Muscle of leg (tissue), 11 donors: ENCODE data around the gene MAPK8IP3. TPM values are rescaled to one million over a fixed set of nuclear protein-coding genes. Genes with fewer than 3 reads are reported as not detected.
A peak's percentile ranks its signal among the peaks of the same experiment; 100 is the strongest.

Experiments
- DNase-seq: peaks from one replicate; pipeline ENCODE4 v3.0.0; 2013
- H3K27ac ChIP-seq: one replicate; pipeline ENCODE4 v1.5.1; 2013; ENCODE audit warnings: mild to moderate bottlenecking, low read length, control low read depth
- H3K27me3 ChIP-seq: one replicate; pipeline ENCODE4 v1.6.1; 2013; ENCODE audit warnings: low read length; ENCODE audit not compliant: control insufficient read depth, insufficient read depth
- H3K36me3 ChIP-seq: one replicate; pipeline ENCODE4 v1.6.1; 2013; ENCODE audit warnings: low read length; ENCODE audit not compliant: control insufficient read depth, insufficient read depth
- H3K4me1 ChIP-seq: one replicate; pipeline ENCODE4 v1.6.1; 2013; ENCODE audit warnings: low read length; ENCODE audit not compliant: control insufficient read depth, insufficient read depth
- H3K4me3 ChIP-seq: one replicate; pipeline ENCODE4 v1.5.1; 2013; ENCODE audit warnings: low read length, control low read depth
- H3K9me3 ChIP-seq: replicated peaks from 2 replicates; pipeline ENCODE4 v1.6.1; 2013; ENCODE audit warnings: low read depth, low read length; ENCODE audit not compliant: control insufficient read depth
- WGBS: methylation state at CpG from one replicate; pipeline ENCODE4 v1.1.5; 2013; ENCODE audit warnings: missing lambda C conversion rate; ENCODE audit not compliant: insufficient coverage; 5-methylcytosine and 5-hydroxymethylcytosine counted together
- polyA plus RNA-seq, 8 donors: library from polyadenylated mRNA; unstranded; fragments of 120-200 nt; gene quantifications; one replicate each; pipeline versions ENCODE4 v1.2.1 to v1.2.3, GENCODE V29; 2013; ENCODE audit warnings: inconsistent platforms in 1 of 8, low replicate concordance in 1 of 8; ENCODE audit not compliant: insufficient read length in 8 of 8, insufficient read depth in 1 of 8
- total RNA-seq: library from RNA; stranded (reverse); fragments of 120-200 nt; gene quantifications from one replicate; pipeline ENCODE4 v1.2.4, GENCODE V29; 2013

The MAPK8IP3 gene
- total and polyA plus RNA-seq, 9 donors: 35.6 to 64.3 (median 50.5) TPM

DNA sequence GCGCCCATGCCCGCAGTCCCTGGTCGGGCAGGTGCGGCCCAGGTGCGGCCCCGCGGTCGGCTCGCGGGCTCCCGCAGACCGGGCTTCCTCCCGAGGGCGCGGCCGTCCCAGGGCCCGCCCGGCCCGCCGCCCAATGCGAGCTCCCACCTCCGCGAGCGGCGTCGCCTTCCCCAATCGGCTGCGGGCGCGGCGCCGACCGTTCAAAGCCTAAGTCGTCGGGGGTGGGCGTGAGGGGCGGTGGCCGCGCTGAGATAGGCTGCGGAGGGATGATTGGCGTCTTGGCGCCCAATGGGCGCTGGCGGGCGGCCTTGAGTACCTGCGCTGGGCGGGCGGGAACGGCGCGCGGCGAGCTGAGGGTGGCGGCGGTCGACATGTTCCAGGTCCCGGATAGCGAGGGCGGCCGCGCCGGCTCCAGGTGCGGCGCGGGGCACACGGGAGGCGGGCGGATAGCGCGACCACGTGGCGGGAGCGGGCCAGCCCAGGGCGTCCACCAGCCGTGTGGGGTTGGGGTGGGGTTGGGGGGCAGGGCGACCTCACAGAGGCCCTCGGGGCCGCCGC, 28.0 kb upstream of the MAPK8IP3 start, which contains the start of gene JPT2:
JPT2 (plus strand) TSS at position 338 of the 558 bp plus-strand sequence; CDS start at position 372, 34 bp downstream.
- Histone ChIP-seq H3K36me3 (peaks cover 40% of the 10 kb centered on the region), H3K4me3 (peak within 1 kb of the TSS; percentile 72), H3K9me3 (no peaks in the 10 kb centered on the region), H3K4me1 (peaks cover 9% of the 10 kb centered on the region), H3K27me3 (no peaks in the 10 kb centered on the region), H3K27ac (peak within 1 kb of the TSS; percentile 29)
- WGBS: under 1% methylated on average over 73 of the region's 79 CpGs
- DNase-seq: peak; percentile 98

GRCh38 chr16:1678500-1679098, 27.4 kb upstream of the MAPK8IP3 start:
- 0% methylated on average over 39 of the region's 45 CpGs for WGBS
- H3K27ac ChIP-seq: peak overlapping the region; percentile 29
- H3K27me3 ChIP-seq: no peaks in the 10 kb centered on the region
- peaks cover 38% of the 10 kb centered on the region for H3K36me3 ChIP-seq
- peak overlapping the region; percentile 72 for H3K4me3 ChIP-seq
- H3K9me3 ChIP-seq: no peaks in the 10 kb centered on the region
- DNase-seq: peak; percentile 40
- peaks cover 9% of the 10 kb centered on the region for H3K4me1 ChIP-seq

DNA sequence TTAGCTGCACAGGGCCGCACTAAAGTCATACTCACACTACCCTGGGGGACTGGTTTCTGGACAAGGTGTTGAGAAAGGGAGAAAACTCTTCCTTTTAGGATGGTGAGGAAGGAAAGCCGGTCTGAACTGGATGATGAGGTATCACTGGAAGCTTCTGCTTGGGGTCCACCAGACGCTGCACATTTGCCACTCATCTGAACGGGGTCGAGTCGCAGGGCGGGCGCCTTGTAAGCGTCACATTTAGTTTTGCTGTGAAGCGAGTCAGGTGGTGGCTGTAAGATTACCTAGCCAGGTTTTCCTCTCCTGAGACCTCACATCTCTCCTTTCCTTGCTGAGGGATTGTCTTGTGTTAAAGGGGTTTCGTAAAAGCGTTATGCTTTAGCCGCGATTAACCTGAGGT, 25.6 kb upstream of the MAPK8IP3 start:
- Histone ChIP-seq H3K36me3 (peaks cover 26% of the 10 kb centered on the region), H3K27ac (no peak overlapping the region), H3K9me3 (no peaks in the 10 kb centered on the region), H3K4me3 (no peak overlapping the region), H3K4me1 (peaks cover 6% of the 10 kb centered on the region), H3K27me3 (no peaks in the 10 kb centered on the region)
- DNase-seq: no peak
- 83% methylated on average over 1 of the region's 14 CpGs for WGBS

DNA sequence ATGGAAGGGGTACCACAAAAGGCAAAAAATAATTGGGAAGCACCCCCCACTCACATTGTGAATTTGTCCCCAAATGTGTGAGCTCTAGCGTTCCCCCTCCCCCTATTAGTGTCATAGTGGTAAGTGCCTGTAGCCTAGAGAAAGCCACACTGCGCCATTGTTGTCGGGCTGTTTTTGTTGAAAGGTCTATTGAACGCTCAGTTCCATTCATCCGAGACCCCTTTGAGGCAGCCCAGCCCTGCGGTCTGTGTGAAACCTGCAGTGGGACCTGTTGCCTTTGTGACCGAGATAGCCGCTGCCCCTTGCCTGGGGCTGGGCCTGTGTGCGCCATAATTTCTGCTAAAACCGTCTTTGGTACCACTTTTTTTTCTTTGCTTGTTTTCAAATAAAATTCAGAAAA, 25.0 kb upstream of the MAPK8IP3 start:
- DNase-seq: no peak
- Histone ChIP-seq H3K27ac (no peak overlapping the region), H3K36me3 (peaks cover 25% of the 10 kb centered on the region), H3K4me1 (peaks cover 6% of the 10 kb centered on the region), H3K27me3 (no peaks in the 10 kb centered on the region), H3K4me3 (no peak overlapping the region), H3K9me3 (no peaks in the 10 kb centered on the region)
- 88% methylated on average over 5 of the region's 10 CpGs for WGBS

- H3K36me3 ChIP-seq: peaks cover 64% of the 10 kb centered on the region
These were observed 18.3 kb upstream of the MAPK8IP3 start for GRCh38 chr16:1687427-1688316.

GRCh38 chr16:1688807-1689560, 17.0 kb upstream of the MAPK8IP3 start:
- peaks cover 69% of the 10 kb centered on the region for H3K36me3 ChIP-seq
- no peak overlapping the region for H3K4me3 ChIP-seq
- H3K27me3 ChIP-seq: no peaks in the 10 kb centered on the region
- no peak overlapping the region for H3K27ac ChIP-seq
- no peak for DNase-seq
- H3K9me3 ChIP-seq: no peaks in the 10 kb centered on the region
- H3K4me1 ChIP-seq: no peaks in the 10 kb centered on the region
- 96% methylated on average over 7 of the region's 10 CpGs for WGBS

More at GRCh38 chr16:1687427-1688316, 18.3 kb upstream of the MAPK8IP3 start:
- no peaks in the 10 kb centered on the region for H3K27me3 ChIP-seq
- no peak overlapping the region for H3K4me3 ChIP-seq
- no peaks in the 10 kb centered on the region for H3K9me3 ChIP-seq
- 97% methylated on average over 7 of the region's 17 CpGs for WGBS
- H3K4me1 ChIP-seq: no peaks in the 10 kb centered on the region
- H3K27ac ChIP-seq: no peak overlapping the region
- no peak for DNase-seq

- Histone ChIP-seq H3K4me3 (no peak overlapping the region), H3K27ac (no peak overlapping the region), H3K4me1 (no peaks in the 10 kb centered on the region), H3K9me3 (no peaks in the 10 kb centered on the region), H3K36me3 (peaks cover 70% of the 10 kb centered on the region), H3K27me3 (no peaks in the 10 kb centered on the region)
- DNase-seq: no peak
- 98% methylated on average over 9 of the region's 13 CpGs for WGBS
These were observed 16.1 kb upstream of the MAPK8IP3 start for GRCh38 chr16:1689853-1690252.

DNA sequence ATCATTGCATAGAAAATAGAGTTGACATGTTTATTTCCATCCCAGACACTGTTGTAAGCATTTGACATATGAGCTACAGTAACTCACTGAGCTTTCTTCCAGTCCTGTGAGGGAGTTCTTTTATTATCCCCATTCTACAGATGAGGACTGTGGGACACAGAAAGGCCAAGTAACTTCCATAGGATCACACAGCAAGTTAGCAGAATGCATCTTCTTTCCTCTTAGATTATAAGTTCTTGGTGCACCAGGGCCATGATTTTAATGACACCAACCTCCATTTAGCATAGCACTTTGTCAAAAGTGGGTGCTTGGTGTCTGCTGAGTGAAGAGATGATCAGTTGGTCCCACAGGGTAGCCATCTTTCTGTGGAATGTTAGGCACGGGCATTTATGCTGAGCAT, 15.2 kb upstream of the MAPK8IP3 start:
- Histone ChIP-seq H3K27me3 (no peaks in the 10 kb centered on the region), H3K27ac (no peak overlapping the region), H3K4me3 (no peak overlapping the region), H3K4me1 (no peaks in the 10 kb centered on the region), H3K36me3 (peaks cover 66% of the 10 kb centered on the region), H3K9me3 (no peaks in the 10 kb centered on the region)
- WGBS: 88% methylated on average over 1 of the region's 1 CpG
- no peak for DNase-seq

- Histone ChIP-seq H3K4me3 (no peak overlapping the region), H3K36me3 (peaks cover 62% of the 10 kb centered on the region), H3K9me3 (no peaks in the 10 kb centered on the region), H3K27ac (no peak overlapping the region), H3K27me3 (no peaks in the 10 kb centered on the region), H3K4me1 (no peaks in the 10 kb centered on the region)
- DNase-seq: no peak
These were observed 14.7 kb upstream of the MAPK8IP3 start for GRCh38 chr16:1691276-1691675.

GRCh38 chr16:1691956-1692355, 14.0 kb upstream of the MAPK8IP3 start:
- no peaks in the 10 kb centered on the region for H3K27me3 ChIP-seq
- no peak overlapping the region for H3K4me3 ChIP-seq
- H3K27ac ChIP-seq: no peak overlapping the region
- H3K9me3 ChIP-seq: no peaks in the 10 kb centered on the region
- 96% methylated on average over 21 of the region's 21 CpGs for WGBS
- no peaks in the 10 kb centered on the region for H3K4me1 ChIP-seq
- no peak for DNase-seq
- H3K36me3 ChIP-seq: peaks cover 56% of the 10 kb centered on the region
